ENCODE measurements around the gene CDH2.
"Not testable (repeated sequence)": the region's sequence is repeated elsewhere in the genome, so short reads cannot be mapped to it uniquely, and the experiment has no call there.

CDH2 gene

GRCh38 chr18:27906189-27906588, 270.7 kb downstream of the CDH2 start:
- not testable (repeated sequence) for DNase-seq (ENCODE audit: low read depth)

DNA sequence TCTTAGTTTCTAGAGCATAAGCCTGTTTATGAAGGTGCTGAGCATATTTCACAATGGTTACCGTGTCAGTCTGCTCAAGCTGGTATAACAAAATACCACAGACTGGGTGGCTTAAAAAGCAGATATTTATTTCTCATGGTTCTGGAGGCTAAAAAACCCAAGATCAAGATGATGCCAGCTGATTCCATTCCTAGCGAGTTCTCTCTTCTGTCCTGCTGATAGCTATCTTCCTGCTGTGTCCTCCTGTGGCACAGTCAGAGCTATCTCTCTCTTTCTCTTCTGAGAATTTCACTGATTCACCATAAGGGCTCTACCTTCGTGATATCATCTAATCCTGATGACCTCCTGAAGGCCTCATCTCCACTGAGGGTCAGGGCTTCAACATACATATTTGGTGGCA, 273.0 kb downstream of the CDH2 start:
- no peak for DNase-seq (ENCODE audit: low read depth)

GRCh38 chr18:27901424-27902226, 275.3 kb downstream of the CDH2 start:
- no peak for DNase-seq (ENCODE audit: low read depth)

Measured in fibroblast of gingiva (primary cell).